IMR-90 (cell line): Measurements from ENCODE around the gene SMARCAD1. TPM values are rescaled to one million over a fixed set of nuclear protein-coding genes. Genes with fewer than 3 reads are reported as not detected.

Experiments
- ATAC-seq: fragments of 200-7000 bp; cut with Tn5 transposase; 2 replicates; pipeline ENCODE4 v1.9.1; 2020; ENCODE audit warnings: low read depth, mild to moderate bottlenecking, moderate library complexity
- BruUV-seq: library from RNA; stranded (reverse); fragments of 400-500 nt; replicated peaks from 2 replicates; lab custom pipeline; 2021; lab: Mats Ljungman, UMichigan
- CTCF ChIA-PET: fragments of 300-600 bp; formaldehyde crosslinking; extraction: SDS; loops from one replicate; lab custom pipeline; 2021; ENCODE audit warnings: antibody characterized with exemption; lab: Yijun Ruan, JAX
- POLR2A ChIA-PET: fragments of 300-600 bp; sonication (Branson Sonifier 250); formaldehyde crosslinking; loops from one replicate; lab custom pipeline; 2022; ENCODE audit warnings: antibody characterized with exemption; ENCODE audit not compliant: unreplicated experiment; lab: Charles Lee
- DNase-seq: peaks from one replicate; pipeline ENCODE4 v3.0.0; 2013
- H2AFZ ChIP-seq: replicated peaks from 2 replicates; pipeline ENCODE3; 2013; ENCODE audit warnings: low read length, mild to moderate bottlenecking; ENCODE audit not compliant: poor library complexity
- H2AK5ac ChIP-seq: 2 replicates; pipeline ENCODE4 v1.6.1; 2013; ENCODE audit warnings: low read depth, low read length, inconsistent platforms
- H2AK9ac ChIP-seq: replicated peaks from 2 replicates; pipeline ENCODE3; 2013; ENCODE audit warnings: mild to moderate bottlenecking, low read depth, low read length, moderate library complexity; ENCODE audit not compliant: poor library complexity
- H2BK120ac ChIP-seq: 2 replicates; pipeline ENCODE4 v1.6.1; 2013; ENCODE audit warnings: low read depth, low read length, inconsistent platforms
- H2BK15ac ChIP-seq: 3 replicates; pipeline ENCODE4 v1.6.1; 2013; ENCODE audit warnings: low read depth, low read length, inconsistent platforms
- H2BK20ac ChIP-seq: 2 replicates; pipeline ENCODE4 v1.6.1; 2013; ENCODE audit warnings: low read depth, mild to moderate bottlenecking, inconsistent platforms, low read length, moderate library complexity
- H2BK5ac ChIP-seq: 2 replicates; pipeline ENCODE4 v1.6.1; 2013; ENCODE audit warnings: mild to moderate bottlenecking, low read depth, low read length, inconsistent platforms; ENCODE audit not compliant: poor library complexity, severe bottlenecking
- H3K14ac ChIP-seq: replicated peaks from 2 replicates; pipeline ENCODE4 v1.6.1; 2013; ENCODE audit warnings: low read depth, low read length, inconsistent platforms
- H3K18ac ChIP-seq: 2 replicates; pipeline ENCODE4 v1.6.1; 2013; ENCODE audit warnings: low read depth, low read length, control low read depth
- H3K23ac ChIP-seq: 2 replicates; pipeline ENCODE4 v1.6.1; 2013; ENCODE audit warnings: low read depth, low read length, inconsistent platforms
- H3K27ac ChIP-seq: 2 replicates; pipeline ENCODE4 v1.5.1; 2013; ENCODE audit warnings: mild to moderate bottlenecking, control low read depth, low read length; ENCODE audit not compliant: insufficient read depth
- H3K27me3 ChIP-seq: 2 replicates; pipeline ENCODE4 v1.6.1; 2013; ENCODE audit warnings: low read length; ENCODE audit not compliant: control insufficient read depth, insufficient read depth
- H3K36me3 ChIP-seq: 2 replicates; pipeline ENCODE4 v1.6.1; 2013; ENCODE audit warnings: low read length, mixed read lengths; ENCODE audit not compliant: control insufficient read depth, insufficient read depth
- H3K4ac ChIP-seq: 2 replicates; pipeline ENCODE4 v1.6.1; 2013; ENCODE audit warnings: low read depth, low read length, inconsistent platforms
- H3K4me1 ChIP-seq: 2 replicates; pipeline ENCODE4 v1.6.1; 2013; ENCODE audit warnings: low read length, mixed read lengths; ENCODE audit not compliant: control insufficient read depth, insufficient read depth
- H3K4me2 ChIP-seq: 2 replicates; pipeline ENCODE4 v1.6.1; 2013; ENCODE audit warnings: low read depth, mild to moderate bottlenecking, control low read depth, low read length, moderate library complexity
- H3K4me3 ChIP-seq: 2 replicates; pipeline ENCODE4 v1.5.1; 2013; ENCODE audit warnings: low read depth, mild to moderate bottlenecking, control low read depth, low read length, moderate library complexity; ENCODE audit not compliant: insufficient read depth
- H3K56ac ChIP-seq: 2 replicates; pipeline ENCODE4 v1.6.1; 2013; ENCODE audit warnings: low read length, inconsistent platforms; ENCODE audit not compliant: insufficient read depth; ENCODE audit errors: extremely low read depth
- H3K79me1 ChIP-seq, 2 experiments: 2 replicates each; pipeline ENCODE4 v1.6.1; 2013; ENCODE audit warnings: low read length in 2 of 2, inconsistent platforms in 1 of 2, low read depth in 1 of 2
- H3K9ac ChIP-seq: 2 replicates; pipeline ENCODE4 v1.6.1; 2013; ENCODE audit warnings: low read depth, low read length, control low read depth
- H3K9me1 ChIP-seq: 2 replicates; pipeline ENCODE4 v1.6.1; 2013; ENCODE audit warnings: low read length, inconsistent platforms; ENCODE audit not compliant: insufficient read depth
- H3K9me3 ChIP-seq: 2 replicates; pipeline ENCODE4 v1.6.1; 2013; ENCODE audit warnings: low read length; ENCODE audit not compliant: control insufficient read depth, insufficient read depth
- H4K20me1 ChIP-seq: 2 replicates; pipeline ENCODE4 v1.6.1; 2013; ENCODE audit warnings: low read length, inconsistent platforms; ENCODE audit not compliant: insufficient read depth
- H4K5ac ChIP-seq: 2 replicates; pipeline ENCODE4 v1.6.1; 2013; ENCODE audit warnings: mild to moderate bottlenecking, low read depth, low read length, control low read depth
- H4K8ac ChIP-seq, 2 experiments: 2 replicates each; pipeline ENCODE4 v1.6.1; 2013; ENCODE audit warnings: low read depth in 2 of 2, low read length in 2 of 2, control low read depth in 1 of 2, inconsistent platforms in 1 of 2
- H4K91ac ChIP-seq: 2 replicates; pipeline ENCODE4 v1.6.1; 2013; ENCODE audit warnings: low read depth, low read length, inconsistent platforms; ENCODE audit not compliant: insufficient read depth
- BHLHE40 ChIP-seq: fragments of 150-350 bp; IDR thresholded peaks from 2 replicates; pipeline ENCODE4 v1.6.1; 2016; ENCODE audit warnings: mild to moderate bottlenecking, low read depth, low read length
- CEBPB ChIP-seq: IDR thresholded peaks from 2 replicates; pipeline ENCODE4 v1.6.1; 2012; ENCODE audit warnings: low read depth, low read length, improper control_type of control experiment
- CHD1 ChIP-seq: IDR thresholded peaks from 2 replicates; pipeline ENCODE4 v1.6.1; 2012; ENCODE audit warnings: low read depth, low read length, improper control_type of control experiment
- CTCF ChIP-seq: conservative IDR thresholded peaks from 2 replicates; pipeline ENCODE4 v1.5.1; 2012; ENCODE audit warnings: mild to moderate bottlenecking, low read depth, low read length, improper control_type of control experiment
- FOS ChIP-seq: fragments of 150-350 bp; IDR thresholded peaks from 2 replicates; pipeline ENCODE4 v1.6.1; 2016; ENCODE audit warnings: low read depth, low read length
- MAFK ChIP-seq: IDR thresholded peaks from 2 replicates; pipeline ENCODE4 v1.6.1; 2012; ENCODE audit warnings: low read depth, low read length, improper control_type of control experiment
- MAZ ChIP-seq: IDR thresholded peaks from 2 replicates; pipeline ENCODE4 v1.6.1; 2012; ENCODE audit warnings: low read depth, mild to moderate bottlenecking, low read length, improper control_type of control experiment, moderate library complexity, borderline replicate concordance
- MXI1 ChIP-seq: IDR thresholded peaks from 2 replicates; pipeline ENCODE4 v1.6.1; 2012; ENCODE audit warnings: low read depth, mild to moderate bottlenecking, low read length, moderate library complexity, borderline replicate concordance
- NFE2L2 ChIP-seq: fragments of 150-350 bp; IDR thresholded peaks from 2 replicates; pipeline ENCODE4 v1.6.1; 2016; ENCODE audit warnings: low read depth, mild to moderate bottlenecking, low read length
- POLR2A ChIP-seq: IDR thresholded peaks from 2 replicates; pipeline ENCODE4 v1.6.1; 2012; ENCODE audit warnings: mild to moderate bottlenecking, low read depth, low read length
- RAD21 ChIP-seq: IDR thresholded peaks from 2 replicates; pipeline ENCODE4 v1.6.1; 2012; ENCODE audit warnings: low read length, improper control_type of control experiment
- RCOR1 ChIP-seq: IDR thresholded peaks from 2 replicates; pipeline ENCODE4 v1.6.1; 2012; ENCODE audit warnings: mild to moderate bottlenecking, low read length, improper control_type of control experiment; ENCODE audit not compliant: insufficient replicate concordance
- RFX5 ChIP-seq: IDR thresholded peaks from 2 replicates; pipeline ENCODE4 v1.8.0; 2012; ENCODE audit warnings: low read depth, mild to moderate bottlenecking, low read length, moderate library complexity
- USF2 ChIP-seq: fragments of 150-350 bp; IDR thresholded peaks from 2 replicates; pipeline ENCODE4 v1.6.1; 2017; ENCODE audit warnings: mild to moderate bottlenecking, antibody characterized with exemption, low read length, low read depth
- WGBS, 2 experiments: methylation state at CpG; one replicate each; pipeline versions ENCODE4 v1.1.5 to v1.1.7; 2013; ENCODE audit warnings: missing lambda C conversion rate in 2 of 2; ENCODE audit not compliant: insufficient read length in 1 of 2; ENCODE audit errors: extremely low coverage in 2 of 2; 5-methylcytosine and 5-hydroxymethylcytosine counted together
- dilution Hi-C: fragments of 300-500 bp; cut with HindIII; formaldehyde crosslinking; loops from one replicate; pipeline ENCODE4 v1.14.3; 2018; ENCODE audit warnings: low sequenced_read_pairs; ENCODE audit not compliant: unreplicated experiment
- in situ Hi-C: fragments of 300-500 bp; cut with MboI; formaldehyde crosslinking; loops from 3 replicates; pipeline ENCODE4 v1.14.3; 2019; ENCODE audit warnings: low sequenced_read_pairs, inconsistent platforms, mixed read lengths
- intact Hi-C: fragments of 100-400 bp; cut with micrococcal nuclease; formaldehyde crosslinking; loops from 2 replicates; pipeline ENCODE4 v1.10.0; 2022
- polyA plus RNA-seq, 3 experiments: library from polyadenylated mRNA; depleted of rRNA; stranded (reverse); fragments of >200 nt; gene quantifications; 2 replicates each; pipeline ENCODE4 v1.2.3, GENCODE V29; 2012; ENCODE audit warnings: low replicate concordance in 1 of 3
- total RNA-seq: library from RNA; depleted of rRNA; stranded (reverse); fragments of >200 nt; gene quantifications from 2 replicates; pipeline ENCODE4 v1.2.3, GENCODE V29; 2012

The SMARCAD1 gene
- total and polyA plus RNA-seq, 2 of the 4 experiments (the other 2 are of a cell fraction) = 12.3 to 35.3 TPM

GRCh38 chr4:94306713-94307112 is 99.0 kb downstream of the SMARCAD1 start:
- no peaks in the 10 kb centered on the region for H3K4me1 ChIP-seq
- ATAC-seq = no peak
- no peaks in the 10 kb centered on the region for H3K9me3 ChIP-seq
- no peak overlapping the region for H4K5ac ChIP-seq
- no peak overlapping the region for H2BK120ac ChIP-seq
- H3K4me2 ChIP-seq = no peak overlapping the region
- H3K9ac ChIP-seq = no peak overlapping the region
- H2BK20ac ChIP-seq = no peak overlapping the region
- no peak overlapping the region for H3K14ac ChIP-seq
- BruUV-seq = no TSS peak
- H2BK15ac ChIP-seq = no peak overlapping the region
- in situ Hi-C loops (loop anchor here (10.0 kb wide), 1 partner anchor 288 kb away; no protein-coding TSS in a partner anchor), dilution Hi-C loops (no loop called here), intact Hi-C loops (loop anchor here (10.0 kb wide), 1 partner anchor 788 kb away; no protein-coding TSS in a partner anchor)
- H3K56ac ChIP-seq = no peak overlapping the region
- H4K8ac ChIP-seq = no peak overlapping the region
- WGBS, 2 experiments = no CpG with 5 or more reads among the region's 3 CpGs
- H3K23ac ChIP-seq = no peak overlapping the region
- H2BK5ac ChIP-seq = no peak overlapping the region
- no peak overlapping the region for H3K18ac ChIP-seq
- H3K9me1 ChIP-seq = no peaks in the 10 kb centered on the region
- no peak overlapping the region for H3K4me3 ChIP-seq
- no peaks in the 10 kb centered on the region for H3K79me1 ChIP-seq
- no peaks in the 10 kb centered on the region for H4K20me1 ChIP-seq
- no peak overlapping the region for H2AK9ac ChIP-seq
- no peak overlapping the region for H4K91ac ChIP-seq
- H3K27me3 ChIP-seq = no peaks in the 10 kb centered on the region; the same call in 1 of the 2 replicates
- no peak for TF ChIP-seq CHD1
- no peak for TF ChIP-seq RAD21
- no peak for TF ChIP-seq MXI1
- no peak for TF ChIP-seq POLR2A
- no peak for TF ChIP-seq NFE2L2
- no peak for TF ChIP-seq CEBPB
- no peak for TF ChIP-seq RCOR1
- no peak for TF ChIP-seq MAZ
- no peak for TF ChIP-seq USF2
- no peak for TF ChIP-seq MAFK
- no peak for TF ChIP-seq CTCF
- TF ChIP-seq BHLHE40 = no peak
- no peak for TF ChIP-seq RFX5
- TF ChIP-seq FOS = no peak
- no peak overlapping the region for H2AK5ac ChIP-seq
- DNase-seq = no peak
- no peaks in the 10 kb centered on the region for H3K36me3 ChIP-seq
- H3K4ac ChIP-seq = no peak overlapping the region
- H2AFZ ChIP-seq = no peak overlapping the region
- ChIA-PET POLR2A (no interaction called here), CTCF (interaction anchor here (0.7 kb wide), 1 partner anchor 450 kb away, joined by 3 read pairs; no protein-coding TSS in a partner anchor)
- H3K27ac ChIP-seq = no peak overlapping the region
